Activated CD4-positive, alpha-beta T cell treated with anti-CD3 and anti-CD28 coated beads, Interleukin-2, amount 10 ng/mL, durations not matched to agents 24 days and 14 days (primary cell): Measurements from ENCODE around the gene ZNF10. TPM values are rescaled to one million over a fixed set of nuclear protein-coding genes. Genes with fewer than 3 reads are reported as not detected.

Source experiments
- total RNA-seq: library from RNA; stranded (reverse); gene quantifications from 2 replicates; pipeline ENCODE4 v1.2.3, GENCODE V29; 2022

Gene ZNF10
- total RNA-seq, 1 donor from 2014 or later: 4.2 TPM

Other genes starting within 250 kb of the ZNF10 start
- 52.9 and 60.7 TPM in 2 replicates for gene CHFR, start 243.0 kb upstream of the ZNF10 start, total RNA-seq
- 6.6 and 7.6 TPM in 2 replicates for gene ZNF605, start 174.3 kb upstream of the ZNF10 start, total RNA-seq
- 18.3 and 20.1 TPM in 2 replicates for gene ZNF26, start 144.3 kb upstream of the ZNF10 start, total RNA-seq
- gene ZNF84, start 93.1 kb upstream of the ZNF10 start, total RNA-seq: 20.1 and 23.1 TPM in 2 replicates
- 12.7 and 14.5 TPM in 2 replicates for gene ZNF140, start 49.7 kb upstream of the ZNF10 start, total RNA-seq
- 2.2 and 2.4 TPM in 2 replicates for gene ZNF891, start 353 bp upstream of the ZNF10 start, total RNA-seq
- gene ZNF268, start 50.9 kb downstream of the ZNF10 start, total RNA-seq: 17.2 and 19.4 TPM in 2 replicates
- not detected in 2 replicates for gene ANHX, start 105.2 kb downstream of the ZNF10 start, total RNA-seq